UCSD-AML1 (cell line): Measurements from ENCODE around the gene EGLN3.
"Not testable (repeated sequence)": the region's sequence is repeated elsewhere in the genome, so short reads cannot be mapped to it uniquely, and the experiment has no call there.

ENCODE experiments used
- DNase-seq: peaks from one replicate; lab custom pipeline; 2025; ENCODE audit not compliant: unreplicated experiment; lab: John Stamatoyannopoulos, UW

Gene EGLN3

GRCh38 chr14:33950320-33951182 is at the start of gene EGLN3:
Gene EGLN3, minus strand, starts transcription at chr14:33951074. Its CDS starts 322 bp downstream, at chr14:33950752.
- peak; percentile 92 for DNase-seq

- DNase-seq: no peak
These were observed 49.5 kb upstream of the EGLN3 start for GRCh38 chr14:34000396-34000795.

GRCh38 chr14:33999771-34000291 is 49.0 kb upstream of the EGLN3 start:
- no peak for DNase-seq

DNA sequence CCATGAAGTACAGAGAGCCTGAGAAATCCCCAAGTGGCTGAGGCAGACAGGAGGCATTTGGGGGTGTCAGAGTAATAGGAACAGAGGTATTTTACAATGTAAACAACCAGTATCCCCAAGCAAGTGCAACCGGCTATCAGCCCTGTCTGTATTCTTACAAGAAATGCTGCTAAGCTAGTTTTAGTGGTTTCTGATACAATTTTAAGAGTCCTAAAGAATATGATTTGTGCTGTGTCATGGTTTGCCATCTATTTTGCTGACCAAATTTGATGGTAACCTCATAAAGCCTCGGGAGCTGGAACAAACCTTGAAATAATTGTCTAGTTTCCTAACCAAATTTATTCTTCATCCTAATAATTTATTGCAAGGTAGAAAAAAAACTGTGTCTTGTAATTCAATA is 46.7 kb upstream of the EGLN3 start:
- DNase-seq: no peak

- DNase-seq: no peak
These were observed 45.6 kb upstream of the EGLN3 start for GRCh38 chr14:33996462-33996861.

GRCh38 chr14:33993246-33993645 is 42.4 kb upstream of the EGLN3 start:
- DNase-seq: no peak

DNA sequence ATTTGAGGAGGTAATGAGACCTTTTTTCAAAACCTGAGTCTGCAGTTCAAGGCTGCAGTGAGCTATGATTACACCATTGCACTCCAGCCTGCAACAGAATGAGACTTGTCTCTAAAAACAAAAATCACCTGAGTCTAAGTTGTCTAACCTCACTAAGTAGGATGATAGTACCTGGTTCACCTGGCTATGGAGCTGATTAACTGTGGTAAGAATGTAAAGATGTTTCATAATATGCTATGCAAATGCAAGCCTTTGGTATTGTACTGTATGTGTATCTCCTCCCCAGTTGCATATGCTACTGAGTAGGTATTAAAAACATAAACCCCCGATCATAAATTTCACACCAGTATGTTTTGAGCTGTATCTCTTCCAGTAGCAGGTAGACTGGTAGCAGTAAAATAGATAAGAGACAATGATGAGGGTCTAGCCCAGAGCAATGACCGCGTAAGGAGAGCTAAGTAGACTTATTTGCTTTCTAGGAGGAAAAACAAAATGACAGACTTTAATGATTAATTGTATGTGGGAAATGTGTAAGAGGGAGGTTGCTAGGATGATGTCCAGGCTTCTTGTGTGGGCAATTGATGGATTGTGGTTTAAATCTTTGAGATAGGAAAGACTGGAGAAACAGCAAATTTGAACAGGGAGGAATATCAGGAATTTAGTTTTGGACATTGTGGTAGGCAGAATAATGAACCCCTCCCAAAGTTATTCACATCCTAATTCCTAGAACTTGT is 41.6 kb upstream of the EGLN3 start:
- no peak for DNase-seq

DNA sequence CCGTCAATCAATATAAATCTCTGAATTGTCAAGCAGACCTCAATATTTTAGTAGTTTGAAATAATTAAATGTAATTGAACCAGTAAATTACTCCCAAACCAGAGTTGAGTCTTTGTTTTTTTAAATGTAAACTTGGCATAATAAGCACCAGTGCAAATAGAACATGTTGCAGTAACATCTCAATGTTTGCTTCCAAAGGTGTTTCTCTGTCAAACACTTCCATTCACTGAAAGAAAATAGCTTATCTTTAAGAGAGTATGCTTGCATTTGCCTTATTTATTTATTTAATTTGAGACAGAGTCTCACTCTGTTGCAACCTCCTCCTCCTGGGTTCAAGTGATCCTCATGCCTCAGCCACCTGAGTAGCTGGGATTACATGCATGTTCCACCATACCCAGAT is 39.9 kb upstream of the EGLN3 start:
- DNase-seq: no peak

- DNase-seq: no peak
These were observed 36.7 kb upstream of the EGLN3 start for GRCh38 chr14:33987565-33988080.

GRCh38 chr14:33986804-33987203 is 35.9 kb upstream of the EGLN3 start:
- DNase-seq: no peak

DNA sequence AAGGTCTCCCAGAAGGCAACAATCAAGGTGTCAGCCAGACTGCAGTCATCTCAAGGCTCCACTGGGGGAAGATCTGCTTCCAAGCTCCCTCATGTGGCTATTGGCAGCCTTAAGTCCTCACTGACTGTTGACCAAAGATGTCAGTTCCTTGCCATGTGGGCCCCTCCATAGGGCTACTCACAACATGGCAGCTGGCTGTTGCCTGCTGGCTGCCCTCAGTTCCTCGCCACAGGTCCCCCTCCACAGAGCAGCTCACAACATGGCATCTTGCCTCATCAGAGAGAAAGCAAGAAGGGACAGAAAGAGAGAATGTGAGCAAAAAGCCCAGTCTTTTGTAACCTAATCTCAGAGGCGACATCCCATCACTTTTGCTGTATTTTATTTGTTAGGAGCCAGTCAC is 34.4 kb upstream of the EGLN3 start:
- no peak for DNase-seq

- no peak for DNase-seq
These were observed 28.9 kb upstream of the EGLN3 start for GRCh38 chr14:33979613-33980276.

DNA sequence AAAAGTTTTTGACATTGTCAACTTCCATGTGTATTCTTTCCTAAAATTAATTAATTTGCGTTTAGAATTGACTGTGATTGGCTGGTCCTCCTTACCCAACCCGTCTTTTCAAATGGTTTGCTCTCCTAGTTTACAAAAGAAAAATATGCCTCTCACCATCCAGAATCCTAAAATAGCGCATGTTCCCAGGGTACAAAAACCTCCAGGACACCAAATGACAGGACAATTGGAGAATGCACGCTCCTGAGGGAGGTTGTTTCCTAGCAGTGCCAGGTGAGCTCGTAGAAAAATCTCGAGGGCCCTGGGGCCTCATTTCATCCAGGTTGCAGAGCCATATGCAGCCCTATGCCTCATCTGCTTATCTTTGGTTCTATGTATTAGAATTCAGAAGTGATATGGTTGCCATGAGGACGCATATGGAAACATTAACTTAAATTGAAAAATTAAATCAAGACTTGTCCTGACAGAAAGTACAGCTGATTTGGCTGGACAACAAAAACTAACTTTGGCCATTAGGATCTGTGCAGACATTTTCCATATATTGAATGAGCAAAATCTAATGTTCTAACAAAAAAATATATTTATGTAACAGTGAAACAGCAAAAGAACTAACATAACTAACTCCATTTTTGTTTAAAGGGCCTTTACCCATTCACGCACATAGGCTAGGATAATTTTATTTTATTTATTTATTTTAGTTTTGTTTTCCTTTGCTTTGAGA is 28.2 kb upstream of the EGLN3 start:
- no peak for DNase-seq

GRCh38 chr14:33972583-33973081 is 21.8 kb upstream of the EGLN3 start:
- no peak for DNase-seq

DNA sequence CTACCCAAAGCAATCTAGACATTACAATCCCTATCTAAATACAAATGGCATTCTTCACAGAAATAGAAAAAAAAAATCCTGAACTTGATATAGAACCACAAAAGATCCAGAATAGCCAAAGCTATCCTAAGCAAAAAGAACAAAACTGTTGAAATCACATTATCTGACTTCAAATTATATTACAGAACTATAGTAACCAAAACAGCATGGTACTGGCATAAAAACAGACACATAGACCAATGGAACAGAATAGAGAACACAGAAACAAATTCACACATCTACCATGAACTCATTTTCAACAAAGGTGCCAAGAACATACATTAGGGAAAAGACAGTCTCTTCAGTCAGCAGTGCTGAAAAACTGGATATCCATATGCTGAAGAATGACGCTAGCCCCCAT is 19.0 kb upstream of the EGLN3 start:
- DNase-seq: not testable (repeated sequence)

DNA sequence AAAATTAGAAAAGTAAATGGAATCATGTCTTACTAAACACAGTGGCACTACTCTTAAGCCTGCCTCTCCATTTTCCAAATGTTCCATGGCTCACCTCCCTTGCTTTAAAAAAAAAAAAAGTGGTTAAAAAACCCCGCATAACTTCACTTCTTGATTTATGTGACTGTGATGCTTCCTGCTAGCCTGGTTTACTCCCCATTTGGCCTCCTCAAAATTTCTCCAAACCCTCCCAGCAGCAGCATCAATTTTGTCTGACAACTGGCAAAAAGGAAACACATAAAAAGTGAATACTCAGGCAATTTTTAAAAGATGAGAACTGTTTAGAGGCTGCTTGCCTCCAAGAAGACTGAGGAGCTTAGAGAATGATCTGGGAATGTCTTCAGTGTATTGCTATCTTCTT is 17.8 kb upstream of the EGLN3 start:
- no peak for DNase-seq

GRCh38 chr14:33967138-33967537 is 16.3 kb upstream of the EGLN3 start:
- DNase-seq: no peak

DNA sequence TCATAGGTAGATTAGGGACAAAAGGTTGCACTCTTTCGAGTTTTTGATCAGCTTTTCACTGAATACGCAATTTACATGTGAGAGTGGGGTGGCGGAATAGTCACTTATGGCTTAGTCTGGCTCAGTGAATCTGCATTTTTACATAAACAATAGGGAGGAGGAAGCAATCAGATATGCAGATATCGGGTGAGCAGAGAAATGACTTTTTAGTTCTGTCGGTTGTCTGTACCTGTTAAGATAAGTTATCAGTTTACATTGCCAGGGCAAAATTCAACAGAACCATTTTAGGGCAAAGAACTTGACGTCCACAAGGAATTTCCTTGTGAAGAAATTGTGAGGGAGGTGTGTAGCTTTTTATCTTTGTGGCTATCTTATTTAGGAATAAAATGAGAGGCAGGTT is 15.4 kb upstream of the EGLN3 start:
- DNase-seq: no peak

- DNase-seq: no peak
These were observed 13.9 kb upstream of the EGLN3 start for GRCh38 chr14:33964599-33965317.

GRCh38 chr14:33963892-33964291 is 13.0 kb upstream of the EGLN3 start:
- no peak for DNase-seq
